HG03045 (cell line): ENCODE measurements around the gene HSPA2.

Experiments used
- ATAC-seq: cut with Tn5 transposase; IDR thresholded peaks from one replicate; pipeline ENCODE4 v1.9.1; 2021; ENCODE audit warnings: mild to moderate bottlenecking, moderate library complexity; ENCODE audit not compliant: unreplicated experiment

Gene HSPA2

DNA sequence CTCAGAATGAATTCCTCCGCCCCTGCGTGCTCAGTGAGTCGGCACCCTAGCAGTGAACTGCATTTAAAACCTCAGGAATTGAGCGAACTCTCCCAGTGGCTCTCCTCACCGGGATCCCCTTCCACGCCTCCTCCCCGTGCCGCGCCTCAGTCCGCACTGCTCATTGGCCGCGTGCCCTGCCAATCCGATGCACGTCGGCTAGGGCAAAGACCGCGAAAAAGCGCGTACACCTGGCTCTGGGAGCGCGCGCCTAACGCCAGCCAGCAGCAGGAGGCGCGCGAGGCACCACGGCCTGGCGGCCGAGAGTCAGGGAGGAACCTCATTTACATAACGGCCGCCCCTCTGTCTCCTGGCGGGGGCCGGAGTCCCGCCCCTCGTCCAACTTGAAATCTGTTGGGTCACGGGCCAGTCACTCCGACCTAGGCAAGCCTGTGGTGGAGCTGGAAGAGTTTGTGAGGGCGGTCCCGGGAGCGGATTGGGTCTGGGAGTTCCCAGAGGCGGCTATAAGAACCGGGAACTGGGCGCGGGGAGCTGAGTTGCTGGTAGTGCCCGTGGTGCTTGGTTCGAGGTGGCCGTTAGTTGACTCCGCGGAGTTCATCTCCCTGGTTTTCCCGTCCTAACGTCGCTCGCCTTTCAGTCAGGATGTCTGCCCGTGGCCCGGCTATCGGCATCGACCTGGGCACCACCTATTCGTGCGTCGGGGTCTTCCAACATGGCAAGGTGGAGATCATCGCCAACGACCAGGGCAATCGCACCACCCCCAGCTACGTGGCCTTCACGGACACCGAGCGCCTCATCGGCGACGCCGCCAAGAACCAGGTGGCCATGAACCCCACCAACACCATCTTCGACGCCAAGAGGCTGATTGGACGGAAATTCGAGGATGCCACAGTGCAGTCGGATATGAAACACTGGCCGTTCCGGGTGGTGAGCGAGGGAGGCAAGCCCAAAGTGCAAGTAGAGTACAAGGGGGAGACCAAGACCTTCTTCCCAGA, at the start of gene HSPA2:
Gene HSPA2 (plus strand): TSS at position 534 of the 995 bp plus-strand sequence. CDS start 109 bp downstream, at position 643.
- peak; percentile 94 for ATAC-seq

DNA sequence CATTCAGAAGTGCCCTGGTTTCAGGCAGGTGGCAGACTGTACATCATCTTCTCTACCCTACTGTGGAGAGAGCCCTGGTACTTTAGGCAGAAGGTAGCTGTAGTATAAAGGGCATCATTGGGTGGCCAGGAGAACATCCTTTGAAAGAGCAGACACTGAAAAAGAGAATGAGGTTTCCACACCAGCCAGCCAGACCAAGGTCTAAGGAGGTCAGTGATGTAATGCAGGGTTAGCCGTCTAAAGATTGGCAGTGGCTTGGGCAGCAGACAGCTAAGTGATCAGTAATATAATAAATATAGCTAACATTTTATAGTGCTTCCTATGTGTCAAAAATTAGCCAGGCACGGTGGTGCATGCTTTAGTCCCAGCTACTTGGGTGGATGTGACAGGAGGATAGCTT, 48.9 kb upstream of the HSPA2 start:
- no peak for ATAC-seq

DNA sequence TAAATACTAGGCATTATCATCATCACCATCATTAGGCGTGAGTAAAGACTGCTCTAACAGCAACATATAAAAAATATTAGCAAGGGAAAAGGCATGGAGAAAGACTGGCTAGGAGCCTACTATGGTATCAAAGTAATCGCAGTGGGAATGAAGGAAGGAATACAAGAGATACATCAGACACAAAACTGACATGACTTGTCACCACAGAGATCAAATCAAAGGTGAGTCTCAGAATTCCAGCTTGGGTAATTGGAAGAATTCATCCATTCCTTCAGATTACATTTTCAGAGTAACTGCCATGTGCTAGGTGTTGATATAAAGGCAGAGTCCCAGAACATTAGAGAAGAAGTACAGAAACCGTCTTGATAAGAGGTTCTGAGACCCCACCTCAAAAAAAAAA, 47.1 kb upstream of the HSPA2 start:
- no peak for ATAC-seq

DNA sequence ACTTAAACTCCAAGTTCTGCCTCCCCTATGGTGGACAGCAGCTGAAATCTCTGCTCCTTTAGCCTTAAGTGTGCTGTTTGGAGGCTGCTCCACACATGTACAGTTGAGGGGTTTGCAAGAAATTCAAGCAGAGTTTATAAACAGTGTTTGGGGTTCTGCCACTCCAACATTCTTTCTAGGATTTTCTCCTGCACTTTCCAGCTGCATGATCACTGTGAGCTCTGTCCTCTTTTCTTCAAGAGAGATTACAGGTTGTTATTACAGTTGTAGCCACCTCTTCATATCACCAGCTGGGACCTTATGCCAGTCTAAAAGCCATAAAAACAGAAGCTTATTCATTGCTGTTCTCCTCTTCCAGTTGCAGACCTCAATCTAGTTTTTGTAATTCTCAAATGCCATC, 45.3 kb upstream of the HSPA2 start:
- ATAC-seq: no peak

DNA sequence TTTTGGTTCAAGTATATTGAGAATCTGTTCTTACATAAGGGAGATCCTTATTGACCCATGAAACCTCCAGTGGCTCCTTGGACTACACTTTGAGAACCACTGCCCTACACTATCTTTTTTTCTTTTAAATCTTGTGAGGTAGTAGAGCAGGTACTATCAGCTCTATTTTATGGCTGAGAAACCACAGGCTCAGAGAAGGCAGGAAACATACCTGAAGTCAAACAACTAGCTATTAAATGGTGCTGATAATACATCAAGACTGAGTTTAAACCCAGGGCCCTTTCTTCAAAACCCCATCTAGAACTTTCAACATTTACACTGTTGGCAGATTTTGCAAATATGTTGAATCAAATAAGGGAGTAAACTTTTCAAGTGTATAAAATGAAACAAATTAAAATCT, 43.8 kb upstream of the HSPA2 start:
- no peak for ATAC-seq

DNA sequence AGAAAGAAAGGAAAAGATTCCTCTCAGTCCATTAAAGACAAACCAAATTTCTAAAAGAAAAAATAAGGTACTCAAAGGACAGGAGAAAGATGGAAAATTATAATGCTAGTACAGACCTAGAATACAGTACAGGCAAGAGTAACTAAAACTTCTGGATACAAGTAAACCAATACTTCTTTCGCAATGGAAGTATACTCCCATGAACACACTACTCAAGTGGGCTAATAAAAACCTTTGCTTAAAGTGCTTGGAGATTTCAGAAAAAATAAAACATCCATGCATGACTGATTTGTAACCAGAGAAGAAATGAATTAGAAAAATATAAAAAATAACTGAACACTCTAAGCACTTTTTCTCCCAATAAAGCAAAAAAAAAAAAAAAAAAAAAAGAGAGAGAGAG, 40.5 kb upstream of the HSPA2 start:
- no peak for ATAC-seq

DNA sequence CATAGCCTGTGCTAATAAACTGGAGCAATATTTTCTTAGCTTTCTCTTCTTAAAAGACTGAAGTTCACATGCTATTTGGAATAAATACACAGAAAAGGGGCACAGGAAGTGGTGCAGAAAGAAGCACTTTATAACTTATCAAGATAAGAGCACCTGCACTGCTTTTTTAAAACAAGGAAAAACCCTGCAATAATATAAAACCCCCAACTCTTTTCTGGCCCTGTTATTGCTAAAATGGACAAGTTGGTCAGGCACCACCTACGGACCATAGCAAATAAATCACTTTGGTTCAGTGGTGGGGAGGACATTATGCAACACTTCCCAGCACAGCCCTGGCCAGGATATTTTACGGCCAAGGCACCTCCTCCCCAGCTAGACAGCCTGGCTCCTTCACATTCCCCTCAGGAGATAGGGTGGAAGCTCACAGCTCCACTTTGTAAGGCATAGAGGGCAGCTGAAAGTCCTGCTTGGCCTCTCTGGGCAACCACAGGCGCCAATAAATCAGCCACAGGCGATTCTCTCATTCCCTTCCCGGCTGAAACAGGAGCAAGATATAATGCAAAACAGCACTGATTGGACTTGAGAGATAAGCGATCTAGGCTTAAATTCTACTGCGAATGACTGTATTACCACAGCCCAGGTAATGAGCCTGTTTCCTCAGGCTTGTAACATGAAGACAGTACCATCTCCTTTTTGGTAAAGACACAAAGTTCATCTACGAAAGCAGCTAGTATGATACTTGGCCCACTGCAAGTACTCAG, 39.0 kb upstream of the HSPA2 start:
- no peak for ATAC-seq

DNA sequence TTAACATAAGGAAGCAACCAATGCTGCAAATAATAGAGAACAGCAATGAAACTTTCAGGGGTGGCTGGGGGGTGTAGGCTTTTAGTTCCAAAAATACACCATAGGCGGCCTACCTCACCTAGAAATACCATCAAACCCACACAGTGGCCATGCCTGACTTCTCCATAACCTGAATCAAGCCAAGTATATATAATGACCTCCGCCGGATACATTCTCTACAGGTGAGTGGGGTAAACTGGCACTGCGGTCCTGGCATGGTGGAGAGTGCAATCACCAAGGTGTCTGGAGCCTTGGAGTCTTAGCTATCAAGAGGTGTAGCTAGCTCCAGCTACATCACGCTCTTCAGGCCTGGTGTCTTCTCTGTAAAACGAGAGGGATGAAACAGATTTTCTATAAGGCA, 38.1 kb upstream of the HSPA2 start:
- no peak for ATAC-seq

DNA sequence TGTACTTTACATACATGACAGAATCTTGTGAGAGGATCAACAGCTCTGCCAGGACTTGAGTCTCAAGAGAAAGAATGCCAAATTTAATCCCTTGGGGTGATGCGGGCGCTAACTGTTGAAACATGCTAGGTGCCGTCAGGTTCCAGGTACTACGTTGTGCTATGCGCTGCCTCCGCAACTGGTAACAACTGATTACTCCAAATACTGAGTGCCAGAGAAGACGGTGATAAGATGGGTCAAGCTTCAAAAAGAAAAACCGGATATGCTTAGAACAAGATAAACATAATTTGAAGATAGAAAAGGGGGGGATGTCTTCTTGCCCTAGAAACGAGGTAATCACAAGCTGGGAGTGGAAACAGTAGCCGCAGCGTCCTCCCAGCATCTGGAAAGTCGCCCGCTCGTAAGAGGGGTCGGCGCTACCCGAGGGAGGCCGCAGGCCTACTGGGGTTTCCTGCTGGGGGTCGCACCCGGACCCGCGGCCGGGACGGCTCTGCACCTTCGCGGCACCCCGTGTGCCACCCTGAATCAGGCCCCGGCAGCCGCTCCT, 37.6 kb upstream of the HSPA2 start:
- peak; percentile 2 for ATAC-seq

DNA sequence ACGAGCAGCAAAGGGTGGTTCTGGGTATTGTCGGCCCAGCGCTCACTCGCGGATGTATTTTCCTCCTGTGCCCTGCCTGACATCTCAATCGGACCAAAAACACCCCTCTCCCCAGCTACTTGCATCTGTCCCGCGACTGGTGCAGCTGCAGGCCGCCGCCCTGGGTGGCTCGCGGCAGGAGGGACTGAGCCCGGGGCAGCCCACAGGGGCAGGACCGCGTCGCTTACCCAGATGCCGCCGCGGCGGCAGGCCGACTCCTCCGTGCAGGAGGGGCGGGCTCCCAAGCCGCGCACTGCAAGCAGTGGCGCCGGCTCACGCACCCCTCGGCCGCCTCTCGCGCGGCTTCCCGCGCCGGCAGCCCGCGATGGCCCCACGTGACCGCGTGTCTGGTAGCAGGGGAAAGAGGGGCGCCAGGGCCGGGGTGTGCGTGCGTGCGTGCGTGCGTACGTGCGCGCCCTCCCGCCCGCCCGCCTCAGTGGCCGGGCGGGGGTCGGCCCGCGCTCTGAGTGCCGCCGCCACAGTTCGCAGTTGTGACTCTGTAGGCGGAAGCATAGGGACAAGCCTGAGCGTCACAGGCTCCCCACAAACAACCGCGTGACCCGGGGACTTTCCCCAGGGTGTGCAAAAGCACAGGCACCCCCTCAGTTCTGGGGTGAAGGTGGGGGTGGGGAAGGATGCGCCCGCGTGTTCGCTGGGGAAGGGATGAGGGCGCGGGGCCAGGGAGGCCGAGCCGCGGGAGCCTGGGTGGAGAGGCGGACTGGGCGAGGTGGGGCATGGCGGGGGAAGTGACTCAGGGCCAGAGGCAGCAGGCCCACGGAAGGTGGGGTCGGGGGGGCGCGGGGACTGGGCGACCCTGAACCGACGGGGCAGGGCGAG, 36.9 kb upstream of the HSPA2 start, which contains the start of gene ZBTB25:
Gene ZBTB25 (minus strand): TSS at position 405 of the 876 bp plus-strand sequence. CDS start 13,305 bp downstream, outside the sequence.
- peak; percentile 58 for ATAC-seq

DNA sequence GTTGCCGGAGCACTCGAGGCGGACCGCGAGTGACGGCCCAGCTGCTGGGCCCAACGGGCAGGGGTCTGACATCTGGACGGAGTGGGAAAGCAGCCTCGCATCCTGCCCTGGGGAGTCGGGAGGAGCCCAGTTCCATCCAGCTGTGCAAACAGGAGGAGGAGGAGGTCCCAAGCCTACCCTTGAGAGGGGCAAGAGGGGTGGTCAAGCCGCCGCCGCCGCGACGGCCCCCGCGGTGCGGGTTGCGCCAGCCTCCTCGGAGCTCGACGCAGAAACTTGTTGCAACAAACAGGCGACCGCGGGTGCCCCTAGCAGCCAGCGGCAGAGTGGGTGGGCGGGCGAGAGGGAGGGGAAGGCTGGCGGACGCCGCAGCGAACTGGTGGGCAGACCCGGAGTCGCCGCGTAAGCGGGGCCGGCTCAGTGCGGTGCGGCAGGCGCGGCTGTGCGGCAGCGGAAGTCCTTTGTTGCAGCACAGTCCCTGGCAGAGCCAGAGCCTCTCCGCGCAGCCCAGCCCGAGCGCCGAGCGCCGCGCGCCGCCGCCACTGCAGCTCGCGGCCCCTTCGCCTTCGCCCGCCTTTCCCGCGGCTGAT, 36.1 kb upstream of the HSPA2 start, which contains the start of gene ZBTB1:
Gene ZBTB1 (plus strand): TSS at position 461 of the 587 bp plus-strand sequence. CDS start 16,735 bp downstream, outside the sequence.
- ATAC-seq: peak; percentile 35

DNA sequence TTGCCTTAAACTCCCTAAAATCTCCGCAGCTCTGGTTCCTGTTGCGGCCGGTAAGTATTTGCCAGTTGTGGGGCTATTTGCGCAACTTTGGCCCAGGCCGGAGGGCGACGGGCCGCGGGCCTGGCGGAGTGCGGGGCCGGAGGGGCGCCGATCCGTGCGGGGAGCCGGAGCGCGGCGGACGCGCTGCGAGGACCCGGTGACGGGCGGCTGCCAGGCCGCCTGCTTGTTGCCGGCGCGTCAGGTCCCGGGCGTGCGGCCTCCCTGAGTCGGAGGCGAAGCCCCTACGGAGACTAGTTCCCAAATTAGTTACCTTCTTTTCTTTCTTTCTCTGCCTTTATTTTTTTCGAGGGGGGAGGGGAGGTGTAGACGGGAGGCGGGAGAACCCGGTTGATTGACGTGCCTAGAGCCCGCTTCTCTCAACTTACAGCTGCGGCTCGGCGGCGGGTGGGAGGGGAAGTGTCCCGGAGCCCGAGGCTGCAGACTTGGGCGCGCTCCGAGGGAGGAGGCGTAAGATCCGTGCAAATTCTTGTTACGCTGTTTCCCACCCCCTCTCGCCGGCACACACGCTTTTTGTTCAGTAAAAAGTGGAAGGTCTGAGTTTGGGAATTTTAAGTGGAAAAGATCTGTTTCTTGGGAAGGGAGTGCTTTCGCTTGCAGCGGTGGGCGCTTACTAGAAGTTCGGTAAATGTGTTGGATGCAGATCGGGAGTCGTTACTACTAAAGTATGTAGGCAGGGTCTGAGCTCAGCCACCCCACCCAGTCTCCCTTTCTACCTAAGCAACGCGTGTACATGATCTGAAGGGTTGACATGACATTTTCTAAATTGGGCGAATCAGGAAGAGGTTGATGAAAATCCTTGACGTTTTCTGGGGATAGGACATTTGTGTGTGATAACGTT, 35.4 kb upstream of the HSPA2 start:
- peak; percentile 28 for ATAC-seq

DNA sequence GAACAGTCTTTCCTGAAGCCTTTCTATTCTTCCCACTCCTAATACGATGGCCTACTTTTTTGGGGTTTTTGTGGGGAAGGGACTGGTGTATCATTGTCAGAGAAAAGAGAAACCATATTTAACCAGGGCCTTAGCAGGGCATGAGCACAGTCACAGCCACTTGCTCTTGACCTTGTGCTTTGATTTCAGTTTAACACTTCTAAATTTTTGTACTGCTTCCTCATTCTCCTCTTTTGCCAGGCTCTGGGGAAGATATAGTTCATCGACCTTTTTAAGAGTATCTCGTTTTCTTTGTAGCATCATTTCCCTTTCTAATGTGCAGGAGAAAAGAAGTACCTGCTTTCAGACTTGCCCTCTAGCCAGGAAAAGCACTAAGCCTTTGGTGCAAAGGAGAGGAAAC, 33.8 kb upstream of the HSPA2 start:
- ATAC-seq: no peak

DNA sequence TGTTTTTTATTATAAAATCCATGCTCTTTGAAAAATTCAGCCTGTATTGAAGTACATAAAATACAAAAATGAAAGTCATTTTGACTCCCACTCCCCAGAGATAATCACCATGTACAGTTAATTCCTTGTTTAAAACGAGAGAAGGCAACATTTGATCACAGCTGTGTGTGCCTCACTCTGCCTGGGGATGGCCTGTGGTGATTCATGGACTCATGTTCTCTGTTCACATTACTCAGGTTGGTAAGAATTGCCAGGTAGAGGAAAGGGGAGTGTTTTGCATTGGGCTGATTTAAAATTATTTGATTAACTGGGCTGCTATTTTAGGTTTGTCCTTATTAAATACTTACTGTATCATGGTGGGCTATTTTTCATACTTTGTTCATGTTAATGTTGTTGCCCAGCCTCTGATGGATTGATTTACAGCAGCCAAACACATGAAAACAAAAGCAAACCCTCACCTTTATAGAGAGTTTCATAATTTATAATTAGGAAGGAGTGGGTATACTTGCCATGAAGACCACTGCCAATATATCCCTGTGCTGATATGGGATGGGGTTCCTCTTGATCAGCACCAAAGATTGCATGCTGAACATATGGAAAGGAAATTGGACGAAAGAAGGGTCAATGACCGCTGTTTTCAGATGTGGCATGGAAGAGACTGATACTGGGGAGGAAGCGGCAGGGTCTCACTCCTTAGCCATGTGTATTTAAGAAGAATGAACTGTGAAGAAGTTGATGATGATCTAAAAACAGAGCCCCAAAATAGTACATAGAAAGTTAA, 33.0 kb upstream of the HSPA2 start:
- ATAC-seq: no peak

DNA sequence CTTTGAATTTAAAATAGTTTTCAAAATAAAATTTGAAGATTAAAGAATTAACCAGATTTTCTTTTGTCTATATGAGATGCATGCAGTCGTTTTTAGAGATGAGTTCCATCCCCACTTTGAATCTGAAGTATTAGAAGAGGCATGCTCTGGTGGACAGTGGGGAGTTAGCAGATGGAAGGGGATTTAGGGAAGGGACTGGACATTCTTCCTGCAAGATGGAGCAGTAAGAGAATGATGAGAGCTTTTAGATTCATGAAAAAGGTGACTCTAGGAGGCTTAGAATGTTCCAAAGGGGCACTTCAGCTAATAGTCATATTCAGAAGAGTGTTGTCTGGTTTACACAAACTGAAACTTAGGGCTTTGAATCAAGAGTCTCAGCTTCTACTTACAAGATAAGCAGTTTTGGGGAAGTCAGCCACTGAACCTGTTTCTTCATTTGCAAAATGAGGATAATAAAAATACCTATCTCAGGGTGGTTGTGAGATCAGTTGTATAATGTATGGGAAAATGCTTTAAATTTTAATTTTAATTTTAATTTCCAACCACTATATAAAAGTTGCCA, 32.2 kb upstream of the HSPA2 start:
- no peak for ATAC-seq

DNA sequence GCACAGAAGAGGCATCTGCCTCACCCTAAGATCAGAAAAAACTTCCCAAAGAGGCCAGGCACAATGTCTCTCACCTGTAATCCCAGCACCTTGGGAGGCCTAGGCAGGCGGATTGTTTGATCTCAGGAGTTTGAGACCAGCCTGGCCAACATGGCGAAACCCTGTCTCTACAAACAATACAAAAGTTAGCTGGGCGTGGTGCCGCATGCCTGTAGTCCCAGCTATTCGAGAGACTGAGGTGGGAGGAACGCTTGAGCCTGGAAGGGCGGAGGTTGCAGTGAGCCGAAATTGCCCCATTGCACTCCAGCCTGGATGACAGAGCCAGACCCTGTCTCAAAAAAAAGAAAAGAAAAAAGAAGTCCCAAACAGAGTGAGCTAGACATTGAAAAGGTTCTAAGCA, 31.5 kb upstream of the HSPA2 start:
- ATAC-seq: no peak

DNA sequence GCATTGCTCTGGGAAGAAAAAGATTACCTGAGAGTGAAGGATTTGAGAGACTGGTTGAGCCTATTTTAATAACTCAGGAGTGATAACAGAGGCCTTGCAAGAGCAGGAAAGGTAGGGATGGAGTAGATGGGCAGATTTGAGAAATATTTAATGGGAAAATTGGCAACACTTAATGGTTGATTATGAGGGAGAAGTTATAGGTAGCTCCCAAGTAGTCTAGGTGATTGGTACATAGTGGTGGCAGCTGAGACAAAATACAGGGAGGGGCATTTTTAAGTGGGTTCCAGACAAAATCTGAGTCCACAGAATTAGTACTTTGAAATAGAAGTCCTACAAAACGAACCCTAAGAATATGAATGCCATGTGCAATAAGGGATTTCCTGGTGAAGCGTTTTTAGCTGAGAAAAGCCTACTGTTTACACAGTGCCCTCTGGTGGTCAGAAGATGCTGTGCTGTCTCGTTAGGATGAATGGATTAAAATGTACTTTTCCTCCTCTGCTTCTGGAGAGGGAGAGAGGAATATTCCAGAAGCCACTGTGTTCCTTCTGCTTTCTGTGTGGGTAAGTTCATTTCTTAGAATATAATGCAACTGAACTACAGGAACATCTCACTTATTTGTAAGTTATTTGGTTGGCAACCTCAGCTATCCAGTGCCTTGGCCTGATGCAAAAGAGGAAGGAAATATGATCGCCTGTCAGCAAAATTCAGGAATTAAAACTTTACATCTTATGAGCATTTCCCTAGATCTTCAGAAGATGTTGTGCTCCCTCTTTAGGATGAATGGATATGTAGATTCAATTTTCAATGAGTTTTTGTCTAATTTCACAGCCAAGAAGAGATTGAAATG, 29.5 kb upstream of the HSPA2 start:
- no peak for ATAC-seq
